A549 (cell line): ENCODE results near the gene NFIL3. TPM values are rescaled to one million over a fixed set of nuclear protein-coding genes. Genes with fewer than 3 reads are reported as not detected.

ENCODE experiments used
- ATAC-seq, 2 experiments: fragments of 200-7000 bp in 1 of 2; fragments of >200 bp in 1 of 2; cut with Nextera tagmentation in 1 of 2; cut with Tn5 transposase in 1 of 2; 3 replicates each; pipeline versions ENCODE4 v1.8.0 to v1.9.1; 2018 to 2020; ENCODE audit warnings: mild to moderate bottlenecking in 1 of 2, moderate library complexity in 1 of 2
- CTCF ChIA-PET: fragments of 300-600 bp; sonication (Branson Sonifier 250); formaldehyde crosslinking; extraction: SDS; loops from one replicate; lab custom pipeline; 2021; ENCODE audit warnings: antibody characterized with exemption, inconsistent platforms; lab: Yijun Ruan, JAX
- POLR2A ChIA-PET: fragments of 350-600 bp; formaldehyde crosslinking; extraction: SDS; loops from one replicate; lab custom pipeline; 2021; ENCODE audit warnings: antibody characterized with exemption, inconsistent platforms; lab: Yijun Ruan, JAX
- DNase-seq, 2 experiments: peaks; one replicate each; pipeline versions ENCODE4 v3.0.0 to v3.0.0-alpha.2; 2011 to 2016; ENCODE audit warnings: low read depth in 1 of 2, low spot score in 1 of 2
- FAIRE-seq: peaks from 2 replicates; lab custom pipeline; 2011; peaks lifted over from hg19 to GRCh38; lab: Jason Lieb, UNC
- H3K27ac ChIP-seq, 2 experiments: fragments of >200 bp; sonication (Bioruptor Twin); formaldehyde crosslinking; 3 replicates each; pipeline ENCODE4 v1.5.1; 2016 to 2017
- H3K4me1 ChIP-seq: fragments of >200 bp; sonication (Bioruptor Twin); formaldehyde crosslinking; 3 replicates; pipeline ENCODE4 v1.6.1; 2016
- H3K4me2 ChIP-seq: fragments of >200 bp; sonication (Bioruptor Twin); formaldehyde crosslinking; 3 replicates; pipeline ENCODE4 v1.6.1; 2016
- H3K4me3 ChIP-seq: fragments of >200 bp; sonication (Bioruptor Twin); formaldehyde crosslinking; 3 replicates; pipeline ENCODE4 v1.5.1; 2016
- H3K9me3 ChIP-seq: fragments of >200 bp; sonication (Bioruptor Twin); formaldehyde crosslinking; 3 replicates; pipeline ENCODE4 v1.6.1; 2016
- BCL3 ChIP-seq: fragments of >200 bp; sonication (Bioruptor Twin); formaldehyde crosslinking; IDR thresholded peaks from 3 replicates; pipeline ENCODE4 v1.6.1; 2016
- CBX8 ChIP-seq: fragments of 200-600 bp; sonication (generic); IDR thresholded peaks from 2 replicates; pipeline ENCODE4 v1.6.1; 2016
- CHD2 ChIP-seq: fragments of 150-350 bp; IDR thresholded peaks from 2 replicates; pipeline ENCODE4 v1.6.1; 2014; ENCODE audit warnings: low read length; ENCODE audit not compliant: partially characterized antibody
- EHF ChIP-seq: fragments of 250-450 bp; sonication (Bioruptor Pico); IDR thresholded peaks from 2 replicates; pipeline ENCODE4 v1.5.0; 2020; ENCODE audit warnings: mild to moderate bottlenecking
- ELK1 ChIP-seq: fragments of 150-350 bp; IDR thresholded peaks from 2 replicates; pipeline ENCODE4 v1.6.1; 2014; ENCODE audit warnings: low read depth, mild to moderate bottlenecking, low read length
- FOSB ChIP-seq: fragments of 250-450 bp; sonication (Bioruptor Pico); IDR thresholded peaks from 2 replicates; pipeline ENCODE4 v1.5.0; 2020; ENCODE audit warnings: mild to moderate bottlenecking, moderate library complexity
- GATA3 ChIP-seq: IDR thresholded peaks from 2 replicates; pipeline ENCODE4 v1.6.1; 2012; ENCODE audit warnings: borderline replicate concordance
- HEYL ChIP-seq: fragments of 250-450 bp; sonication (Bioruptor Pico); IDR thresholded peaks from 2 replicates; pipeline ENCODE4 v1.8.0; 2021; ENCODE audit warnings: mild to moderate bottlenecking, moderate library complexity
- HOXB13 ChIP-seq: fragments of 250-450 bp; sonication (Bioruptor Pico); IDR thresholded peaks from 2 replicates; pipeline ENCODE4 v1.5.0; 2020; ENCODE audit warnings: low read depth, mild to moderate bottlenecking, moderate library complexity
- HOXB5 ChIP-seq: fragments of 250-450 bp; sonication (Bioruptor Pico); IDR thresholded peaks from 2 replicates; pipeline ENCODE4 v1.5.0; 2020; ENCODE audit warnings: mild to moderate bottlenecking, moderate library complexity
- JUNB ChIP-seq: fragments of >200 bp; sonication (Bioruptor Twin); formaldehyde crosslinking; IDR thresholded peaks from 2 replicates; pipeline ENCODE4 v1.6.1; 2016
- KDM1A ChIP-seq: fragments of 200-600 bp; sonication (generic); IDR thresholded peaks from 2 replicates; pipeline ENCODE4 v1.6.1; 2016; ENCODE audit warnings: low read depth, mild to moderate bottlenecking
- MAX ChIP-seq: IDR thresholded peaks from 2 replicates; pipeline ENCODE4 v1.6.1; 2012
- MAZ ChIP-seq: fragments of 150-350 bp; IDR thresholded peaks from 2 replicates; pipeline ENCODE4 v1.6.1; 2014; ENCODE audit warnings: antibody characterized with exemption, low read depth, low read length, borderline replicate concordance
- POLR2A ChIP-seq: IDR thresholded peaks from 2 replicates; pipeline ENCODE4 v1.6.1; 2012; ENCODE audit warnings: mild to moderate bottlenecking, low read length
- POLR2AphosphoS2 ChIP-seq: conservative IDR thresholded peaks from 2 replicates; pipeline ENCODE4 v1.6.1; 2012; ENCODE audit warnings: low read length, improper control_type of control experiment, inconsistent platforms
- REST ChIP-seq: fragments of 200-600 bp; sonication (generic); IDR thresholded peaks from 2 replicates; pipeline ENCODE4 v1.6.1; 2016; ENCODE audit warnings: antibody characterized with exemption, mild to moderate bottlenecking, moderate library complexity
- SREBF2 ChIP-seq: fragments of 450-650 bp; IDR thresholded peaks from 2 replicates; pipeline ENCODE4 v1.6.1; 2014; ENCODE audit warnings: mild to moderate bottlenecking, moderate library complexity
- TFCP2L1 ChIP-seq: fragments of 250-450 bp; sonication (Bioruptor Pico); IDR thresholded peaks from 2 replicates; pipeline ENCODE4 v1.5.0; 2021; ENCODE audit warnings: mild to moderate bottlenecking
- USF2 ChIP-seq: fragments of 450-650 bp; IDR thresholded peaks from 2 replicates; pipeline ENCODE4 v1.6.1; 2014; ENCODE audit warnings: antibody characterized with exemption
- ZSCAN20 ChIP-seq: fragments of 250-450 bp; sonication (Bioruptor Pico); IDR thresholded peaks from 2 replicates; pipeline ENCODE4 v1.8.0; 2022; ENCODE audit warnings: mild to moderate bottlenecking, moderate library complexity
- WGBS: methylation state at CpG from one replicate; pipeline ENCODE4 v1.1.6; 2017; ENCODE audit errors: missing lambda C conversion rate; 5-methylcytosine and 5-hydroxymethylcytosine counted together
- polyA plus RNA-seq, 4 experiments: library from polyadenylated mRNA; depleted of rRNA in 3 of 4; stranded (reverse); fragments of >200 nt; fragmentation: RNase III in 1 of 4; extraction: RNeasy Plus Mini Kit Qiagen cat#74134 plus additional on column Dnase treatment in 1 of 4; gene quantifications; 2 replicates in 3 of 4; 3 replicates in 1 of 4; pipeline ENCODE4 v1.2.3, GENCODE V29; 2011 to 2017

The NFIL3 gene
- polyA plus RNA-seq, 2 of the 4 experiments (the other 2 are of a cell fraction): 10.5 to 16.1 TPM

- no peak for TF ChIP-seq FOSB (CRISPR knock-in tag)
Measured at GRCh38 chr9:91465420-91465819, 41.8 kb upstream of the NFIL3 start (continued).

- Histone ChIP-seq H3K4me2 (no peak overlapping the region), H3K27ac (no peak overlapping the region), H3K4me1 (no peaks in the 10 kb centered on the region), H3K9me3 (no peaks in the 10 kb centered on the region), H3K4me3 (no peak overlapping the region)
- POLR2A ChIA-PET: no interaction called here
- WGBS: 20% methylated on average over 2 of the region's 2 CpGs
- FAIRE-seq (no peak), DNase-seq (no peak), ATAC-seq (no peak)
- no peak for TF ChIP-seq KDM1A
- no peak for TF ChIP-seq CBX8
- TF ChIP-seq USF2: no peak
- TF ChIP-seq REST: no peak
- no peak for TF ChIP-seq POLR2AphosphoS2
- TF ChIP-seq MAX: no peak
- no peak for TF ChIP-seq ZSCAN20 (CRISPR knock-in tag)
- no peak for TF ChIP-seq ELK1
- TF ChIP-seq SREBF2: no peak
- no peak for TF ChIP-seq MAZ
- no peak for TF ChIP-seq BCL3
- no peak for TF ChIP-seq HOXB13 (CRISPR knock-in tag)
- TF ChIP-seq HEYL (CRISPR knock-in tag): no peak
- no peak for TF ChIP-seq CHD2
- TF ChIP-seq HOXB5 (CRISPR knock-in tag): no peak
- no peak for TF ChIP-seq EHF (CRISPR knock-in tag)
- CTCF ChIA-PET: interaction anchor here (1.2 to 1.5 kb wide), 2 partner anchors 25 to 32 kb away, joined by 3 read pairs; no protein-coding TSS in a partner anchor
Measured at GRCh38 chr9:91458906-91459305, 35.3 kb upstream of the NFIL3 start.

GRCh38 chr9:91452844-91453243, 29.2 kb upstream of the NFIL3 start:
- CTCF ChIA-PET: interaction anchor here (0.8 to 1.3 kb wide), 2 partner anchors 13 to 27 kb away, joined by 3 to 4 read pairs; no protein-coding TSS in a partner anchor
- no peak overlapping the region for H3K4me3 ChIP-seq
- H3K27ac ChIP-seq: no peak overlapping the region
- DNase-seq: no peak
- ATAC-seq: no peak
- peaks cover 4% of the 10 kb centered on the region; the same call in 1 of the 3 replicates for H3K9me3 ChIP-seq
- 92% methylated on average over 1 of the region's 1 CpG for WGBS
- H3K4me2 ChIP-seq: no peak overlapping the region
- no peak for TF ChIP-seq SREBF2
- no peak for TF ChIP-seq GATA3
- no peak for TF ChIP-seq TFCP2L1 (CRISPR knock-in tag)
- TF ChIP-seq JUNB: no peak
- no peak for TF ChIP-seq POLR2A
- no peak for TF ChIP-seq USF2
- H3K4me1 ChIP-seq: no peaks in the 10 kb centered on the region
- no peak for FAIRE-seq
- POLR2A ChIA-PET: no interaction called here
